Measurements from ENCODE around the gene MALRD1.

DNA sequence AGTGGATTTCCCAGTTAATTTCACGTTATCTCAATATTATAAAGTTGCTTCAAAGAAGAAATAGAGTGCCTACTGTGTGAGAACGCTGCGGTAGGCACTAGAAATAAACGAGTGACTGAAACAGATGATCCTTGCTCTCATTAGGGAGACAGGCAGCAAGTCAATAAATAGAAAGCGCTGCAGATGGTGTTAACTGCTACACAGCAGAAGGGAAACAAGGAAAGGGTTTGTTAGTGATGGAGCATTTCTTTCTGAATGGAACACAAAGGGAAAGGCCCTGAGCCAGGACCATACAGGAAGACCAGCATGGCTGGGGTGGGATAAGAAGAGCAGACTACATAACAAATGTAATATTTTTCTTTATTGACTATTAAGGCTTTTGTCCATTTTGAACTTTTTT lies 235.2 kb downstream of the MALRD1 start:
- TF ChIP-seq TAF1 (IDR thresholded peaks at IDR 0.05; ENCODE audit: borderline replicate concordance, insufficient read depth, low read length) (no peak), POLR2AphosphoS5 (IDR thresholded peaks at IDR 0.05; ENCODE audit: low read depth, low read length) (no peak)

All from PFSK-1 (cell line).